NCI-H146 treated with DMSO at 0.1 percent for 48 hours (cell line): Measurements from ENCODE around the gene SGPL1.
A peak's percentile ranks its signal among the peaks of the same experiment; 100 is the strongest.

Experiments
- DNase-seq: peaks from one replicate; lab custom pipeline; 2025; ENCODE audit not compliant: unreplicated experiment; lab: John Stamatoyannopoulos, UW

SGPL1 gene

DNA sequence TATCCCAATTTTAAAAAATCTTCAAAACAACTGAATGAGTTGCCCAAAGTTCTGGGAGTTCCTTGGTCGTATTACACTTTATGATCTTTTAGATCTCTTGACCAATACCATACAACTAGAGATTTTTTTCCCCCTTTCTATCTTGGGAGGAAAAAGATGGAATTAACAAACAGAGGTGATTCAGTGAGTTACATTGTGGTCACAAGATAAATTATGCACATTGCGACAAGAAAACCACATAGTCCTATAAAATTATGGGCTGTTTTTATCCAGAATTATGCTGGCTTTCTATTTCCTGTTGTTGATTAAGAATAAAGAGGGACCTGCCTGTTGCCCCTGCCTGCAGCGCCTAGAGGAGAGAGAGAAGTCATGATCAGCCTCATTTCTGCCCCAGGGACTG, 8.2 kb upstream of the SGPL1 start:
- DNase-seq: no peak

- DNase-seq: no peak
Observed at GRCh38 chr10:70809011-70809611, 6.6 kb upstream of the SGPL1 start.

DNA sequence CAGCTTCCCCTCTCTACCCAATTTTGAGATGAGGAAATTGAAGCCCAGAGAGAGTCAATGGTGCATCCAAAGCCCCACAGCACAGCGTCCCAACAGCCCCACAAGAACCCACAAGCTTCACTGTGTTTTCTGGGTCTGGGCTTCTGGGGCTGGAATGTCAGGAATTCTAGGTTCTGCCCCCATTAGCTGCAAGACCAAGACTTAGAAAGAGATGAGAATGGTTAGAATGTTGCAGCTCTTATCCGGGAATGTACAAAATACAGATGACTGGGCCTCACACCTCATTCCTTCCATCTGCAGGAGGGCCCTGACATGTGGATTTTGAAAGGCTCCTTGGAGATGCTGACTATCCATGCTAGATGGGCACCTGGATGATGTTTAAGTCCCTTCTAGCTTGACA, 6.0 kb upstream of the SGPL1 start:
- DNase-seq: no peak

DNA sequence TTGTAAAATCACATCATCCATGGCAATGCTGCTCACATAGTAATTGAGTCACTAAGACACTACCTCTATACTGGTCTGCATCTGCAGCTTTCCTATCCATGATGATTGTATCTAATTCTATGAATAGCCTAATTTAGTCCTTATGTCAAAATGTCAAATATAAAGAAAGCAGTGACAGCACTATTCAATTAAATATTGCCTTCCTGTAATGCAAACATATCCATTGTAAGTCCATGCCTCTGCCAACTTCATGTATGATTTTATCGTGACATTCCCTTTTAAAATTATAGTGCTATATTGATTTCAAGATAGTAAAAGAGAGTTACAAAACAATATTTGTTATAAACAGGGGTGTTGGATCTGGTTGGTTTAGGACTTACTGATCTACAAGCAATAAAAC, 4.8 kb upstream of the SGPL1 start:
- DNase-seq: no peak

DNA sequence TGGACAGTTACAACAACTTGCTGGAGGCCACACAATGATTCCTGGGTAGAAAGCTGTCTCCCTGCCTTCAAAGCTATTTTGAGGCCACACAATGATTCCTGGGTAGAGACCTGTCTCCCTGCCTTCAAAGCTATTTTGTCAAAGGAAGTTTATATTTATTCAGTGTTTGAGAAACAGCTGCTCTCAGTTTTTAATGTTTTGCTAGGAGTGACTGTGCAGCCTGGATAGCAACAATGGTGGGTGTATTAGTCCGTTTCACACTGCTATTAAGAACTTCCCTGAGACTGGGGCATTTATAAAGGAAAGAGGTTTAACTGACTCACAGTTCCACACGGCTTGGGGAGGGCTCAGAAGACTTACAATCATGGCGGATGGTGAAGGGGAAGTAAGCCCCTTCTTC, 3.9 kb upstream of the SGPL1 start:
- DNase-seq: no peak

- no peak for DNase-seq
Observed at GRCh38 chr10:70812814-70813213, 2.9 kb upstream of the SGPL1 start.

DNA sequence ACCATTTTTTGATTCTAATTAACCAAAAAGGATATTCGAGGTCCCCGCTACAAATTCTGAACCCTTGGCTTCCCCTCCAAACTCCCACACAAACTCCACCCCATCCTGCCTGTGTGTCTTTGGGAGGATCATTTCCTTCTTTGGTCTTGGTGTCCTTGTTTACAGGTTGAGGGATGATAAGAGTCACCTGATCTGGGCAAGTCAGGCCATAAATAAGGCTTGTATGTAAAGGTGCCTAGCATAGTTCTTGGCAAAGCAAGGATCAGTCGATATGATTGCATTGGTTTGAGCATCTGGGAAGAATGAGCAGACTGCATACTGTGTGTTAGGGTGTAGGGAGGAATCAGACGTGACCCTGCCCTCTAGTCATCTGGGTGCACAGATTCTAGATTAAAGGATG, 1.6 kb upstream of the SGPL1 start:
- DNase-seq: no peak

DNA sequence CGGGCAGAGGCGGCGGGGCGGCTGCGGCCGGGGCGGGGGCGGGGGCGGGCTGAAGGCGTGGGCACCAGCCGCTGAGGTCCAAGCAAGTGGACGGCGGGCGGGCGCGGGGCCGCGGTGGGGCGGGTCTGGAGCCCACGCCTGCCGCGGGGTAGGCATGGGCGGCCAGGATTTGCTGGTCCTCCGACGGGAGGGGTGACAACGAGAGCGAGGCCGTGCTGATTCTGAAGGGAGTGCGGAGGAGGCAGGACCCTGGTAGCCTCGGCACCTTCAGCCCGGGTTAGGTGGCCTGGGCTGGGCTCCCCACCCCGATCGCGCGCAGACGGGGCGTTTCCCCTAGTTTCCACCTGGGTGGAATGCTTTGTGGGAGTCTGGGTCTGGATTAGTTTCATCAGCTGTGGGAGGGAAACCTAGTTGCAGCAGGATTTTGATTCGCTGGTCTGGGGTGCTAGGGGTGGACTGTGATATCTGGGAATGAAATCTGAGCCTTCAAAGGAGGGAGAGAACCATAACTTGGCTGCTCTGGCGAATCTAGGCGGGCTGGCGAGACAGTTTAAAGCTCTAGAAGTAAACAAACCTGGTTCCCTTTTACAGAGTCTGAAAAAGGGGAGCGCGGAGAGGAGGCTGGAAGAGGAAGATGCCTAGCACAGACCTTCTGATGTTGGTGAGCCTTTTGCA, 609 bp downstream of the SGPL1 start:
- DNase-seq: peak; percentile 69

- no peak for DNase-seq
Observed at GRCh38 chr10:70820976-70821750, 5.4 kb downstream of the SGPL1 start.

- DNase-seq: no peak
Observed at GRCh38 chr10:70822076-70822820, 6.5 kb downstream of the SGPL1 start.

- DNase-seq: no peak
Observed at GRCh38 chr10:70827086-70827757, 11.5 kb downstream of the SGPL1 start.

DNA sequence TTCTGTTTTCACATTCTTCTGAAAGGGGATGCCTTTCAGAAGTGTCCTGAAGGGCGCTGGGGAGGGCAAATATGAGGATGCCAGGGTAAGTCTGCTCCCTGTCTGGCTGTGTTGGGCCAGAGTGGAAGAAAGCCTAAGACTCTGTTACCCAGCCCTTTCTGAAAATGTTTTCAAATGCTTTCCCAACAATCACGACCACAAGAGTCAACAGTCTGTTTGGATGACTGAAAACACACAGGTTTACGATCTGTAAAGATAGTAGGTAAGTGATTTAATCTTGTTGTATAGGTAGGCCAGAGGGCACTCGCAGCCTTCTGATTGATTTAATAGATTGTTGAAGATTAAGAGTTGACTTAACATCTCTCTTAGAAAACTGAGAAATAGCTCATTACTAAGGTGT, 13.2 kb downstream of the SGPL1 start:
- no peak for DNase-seq

GRCh38 chr10:70829543-70829942, 13.8 kb downstream of the SGPL1 start:
- DNase-seq: no peak

- no peak for DNase-seq
Observed at GRCh38 chr10:70830164-70830563, 14.4 kb downstream of the SGPL1 start.

GRCh38 chr10:70832221-70832620, 16.5 kb downstream of the SGPL1 start:
- no peak for DNase-seq

DNA sequence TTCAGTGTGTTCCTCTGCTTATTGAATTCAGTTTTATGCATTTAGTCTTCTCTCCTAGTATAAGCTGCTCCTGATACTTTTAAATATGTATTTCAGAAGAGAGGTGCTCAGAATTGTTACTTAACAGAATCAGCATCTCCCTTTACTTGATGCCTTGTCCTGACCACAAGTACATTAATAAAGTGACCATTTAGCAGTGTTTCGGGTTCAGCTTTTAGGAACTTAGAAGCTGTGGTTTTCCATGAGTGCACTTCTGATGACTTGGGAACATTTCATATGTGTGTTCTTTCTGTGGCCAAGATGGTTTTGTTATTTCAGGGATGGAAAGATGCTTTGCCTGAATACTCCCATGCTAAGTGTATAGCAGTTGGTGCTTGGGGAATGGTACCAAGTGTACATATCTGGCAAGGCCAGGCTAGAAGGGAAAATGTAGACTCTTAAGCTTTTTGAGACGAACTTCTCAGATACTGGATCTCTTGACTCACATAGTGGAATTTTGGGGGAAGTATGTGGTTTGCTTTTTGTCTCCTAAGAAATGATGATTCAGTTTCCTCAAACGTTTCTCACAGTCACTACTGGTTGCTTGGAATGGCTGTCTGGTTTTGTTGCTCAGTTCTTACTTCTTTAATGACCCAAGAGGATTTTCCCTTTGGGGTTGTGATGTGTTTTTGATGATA, 17.2 kb downstream of the SGPL1 start:
- no peak for DNase-seq

DNA sequence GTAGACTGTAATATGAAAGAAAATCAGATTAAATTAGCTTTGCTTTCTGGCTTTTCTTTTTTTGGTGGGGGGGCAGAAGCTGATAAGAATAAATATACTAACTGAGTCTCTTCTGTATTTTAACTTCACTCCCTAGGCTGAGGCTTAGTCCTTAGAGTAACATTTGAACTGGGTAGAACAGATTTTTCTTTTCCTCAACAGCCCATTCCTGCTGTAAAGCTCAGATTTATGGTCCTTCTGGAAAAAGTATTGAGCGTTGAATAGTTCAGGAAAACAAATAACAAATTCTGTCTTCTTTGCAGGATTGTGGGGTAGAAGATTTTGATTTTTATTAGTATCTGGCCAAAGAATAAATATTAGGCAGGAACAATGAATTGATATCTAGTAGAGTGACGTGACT, 17.9 kb downstream of the SGPL1 start:
- DNase-seq: no peak

DNA sequence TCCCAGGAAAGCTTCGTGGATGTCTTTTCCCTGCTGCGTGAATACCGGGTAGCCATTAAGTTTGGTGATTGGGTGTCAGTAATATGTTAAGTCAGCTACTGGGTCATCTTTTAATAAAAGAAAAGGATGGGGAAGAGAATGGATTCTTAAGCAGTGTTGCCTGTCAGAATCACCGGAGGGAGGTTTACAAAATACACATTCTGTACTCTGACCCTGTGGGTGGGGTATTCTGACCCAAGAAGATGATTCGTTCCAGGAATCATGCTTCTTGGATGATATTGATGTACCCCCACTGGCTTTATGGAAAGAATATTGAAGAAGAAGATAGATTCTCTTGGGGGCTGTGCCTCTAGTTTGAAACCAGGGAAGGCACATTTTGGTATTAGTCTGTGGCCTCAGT, 18.3 kb downstream of the SGPL1 start:
- no peak for DNase-seq

DNA sequence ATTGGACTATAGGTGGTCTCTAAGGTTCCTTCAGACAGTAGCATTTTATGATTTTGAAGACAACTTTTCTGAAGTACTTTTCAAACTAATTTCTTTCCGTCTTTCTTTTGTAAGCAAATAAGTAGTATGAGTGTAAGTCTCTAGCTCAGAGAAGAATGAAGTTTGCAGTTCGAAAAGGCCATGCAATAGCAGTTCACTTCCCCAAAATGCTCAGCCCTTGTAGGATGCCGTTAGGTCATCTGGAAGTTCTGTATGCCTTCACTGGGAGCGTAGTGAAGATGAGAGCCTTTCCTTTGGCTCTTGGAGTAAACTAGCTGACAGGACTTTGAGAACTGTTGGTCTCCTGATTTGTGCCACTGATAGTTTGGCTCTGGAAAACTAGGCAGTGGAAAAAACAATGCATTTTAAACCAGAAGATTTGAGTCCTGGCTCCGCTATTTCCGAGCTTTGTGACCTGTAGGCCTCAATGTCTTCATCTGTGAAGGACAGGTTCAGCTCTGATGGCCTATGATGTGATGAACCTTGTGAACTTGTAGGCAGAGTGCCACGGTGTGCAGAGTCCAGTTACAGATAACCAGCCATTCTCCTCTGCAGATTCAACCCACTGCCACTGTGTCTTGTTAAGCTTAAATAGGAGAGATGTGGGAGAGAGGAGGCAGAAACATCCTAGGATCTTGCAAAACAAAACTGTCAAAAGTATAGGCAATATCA, 18.8 kb downstream of the SGPL1 start:
- no peak for DNase-seq

- DNase-seq: no peak
Observed at GRCh38 chr10:70836319-70836718, 20.6 kb downstream of the SGPL1 start.
